Parietal lobe (tissue), 2 donors: ENCODE measurements around the gene NR2E3. TPM values are rescaled to one million over a fixed set of nuclear protein-coding genes. Genes with fewer than 3 reads are reported as not detected.

Experiments
- small RNA-seq: library from RNA; depleted of rRNA; stranded (forward); fragments of <200 nt; gene quantifications from one replicate; pipeline ENCODE3, GENCODE V24; 2014; ENCODE audit warnings: low replicate concordance
- total RNA-seq: library from RNA; depleted of rRNA; stranded (reverse); fragments of >200 nt; gene quantifications from one replicate; pipeline ENCODE4 v1.2.3, GENCODE V29; 2014

Gene NR2E3
- not detected for total RNA-seq

GRCh38 chr15:71810256-71811035, at the start of gene NR2E3:
Gene NR2E3 (plus strand): TSS chr15:71810554. CDS start chr15:71810744, 190 bp downstream.

Small RNA genes within 50 kb of the gene (small RNA-seq; reads per million reads assigned to genes)
- not detected for gene RNA5SP399
